SW 1271 (cell line): Measurements from ENCODE around the gene HID1.
"Not testable (repeated sequence)": the region's sequence is repeated elsewhere in the genome, so short reads cannot be mapped to it uniquely, and the experiment has no call there.

Source experiments
- DNase-seq, 2 experiments: peaks; one replicate each; lab custom pipeline; 2025; lab: John Stamatoyannopoulos, UW

The HID1 gene

DNA sequence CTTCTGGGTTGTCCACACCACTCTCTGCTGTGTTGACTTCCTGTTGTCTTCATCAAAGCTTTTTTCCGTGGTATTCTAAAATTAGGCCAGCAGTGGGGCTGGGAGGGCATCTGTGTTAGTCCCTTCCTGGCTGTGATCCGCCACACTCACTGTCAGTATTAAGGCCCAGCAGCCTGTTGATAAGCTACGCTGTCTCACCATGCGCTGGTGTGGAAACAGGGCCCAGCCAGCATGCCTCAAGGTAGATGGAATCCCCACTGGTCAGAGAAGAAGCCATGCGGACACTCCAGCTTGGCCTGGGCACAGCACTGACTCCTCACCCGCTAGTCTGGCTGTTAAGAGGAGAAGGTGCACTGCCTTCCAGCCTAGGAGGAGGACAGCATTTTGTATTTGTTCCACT lies 26.2 kb upstream of the HID1 start:
- no peak for DNase-seq

DNA sequence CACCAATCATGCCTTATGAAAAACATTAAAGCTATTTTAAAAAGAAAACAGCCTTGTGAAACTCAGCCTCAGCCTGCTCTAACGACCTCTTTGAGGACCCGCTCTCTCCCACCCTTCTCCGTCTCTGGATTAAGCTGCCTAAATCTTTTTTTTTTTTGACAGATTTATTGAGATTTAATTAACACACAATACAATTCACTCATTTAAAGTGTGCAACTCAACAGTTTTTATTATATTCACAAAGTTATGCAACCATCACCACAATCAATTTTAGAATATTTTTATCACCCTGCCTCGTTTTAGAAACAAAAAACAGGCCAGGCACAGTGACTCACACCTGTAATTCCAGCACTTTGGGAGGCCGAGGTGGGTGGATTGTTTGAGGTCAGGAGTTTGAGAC lies 23.3 kb upstream of the HID1 start:
- DNase-seq = no peak

DNA sequence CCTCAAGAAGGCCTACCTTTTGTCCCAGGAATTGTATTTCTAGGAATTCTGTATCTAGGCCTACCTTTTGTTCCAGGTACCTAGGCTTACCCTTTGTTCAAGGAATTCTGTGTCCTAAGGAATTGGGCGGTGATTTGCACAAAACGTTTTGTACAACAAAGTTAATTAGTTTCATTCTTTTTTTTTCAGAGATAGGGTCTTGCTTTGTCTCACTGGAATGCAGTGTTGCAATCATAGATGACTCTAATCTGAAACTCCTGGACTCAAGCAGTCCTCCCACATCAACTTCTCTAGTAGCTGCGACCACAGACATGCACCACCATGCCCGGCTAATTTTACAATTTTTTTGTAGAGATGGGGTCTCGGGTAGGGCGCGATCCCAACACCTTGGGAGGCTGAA lies 21.9 kb upstream of the HID1 start:
- DNase-seq = no peak

- no peak for DNase-seq
These were observed 19.7 kb upstream of the HID1 start for GRCh38 chr17:74992223-74992622.

- no peak for DNase-seq
These were observed 18.1 kb upstream of the HID1 start for GRCh38 chr17:74990581-74991105.

DNA sequence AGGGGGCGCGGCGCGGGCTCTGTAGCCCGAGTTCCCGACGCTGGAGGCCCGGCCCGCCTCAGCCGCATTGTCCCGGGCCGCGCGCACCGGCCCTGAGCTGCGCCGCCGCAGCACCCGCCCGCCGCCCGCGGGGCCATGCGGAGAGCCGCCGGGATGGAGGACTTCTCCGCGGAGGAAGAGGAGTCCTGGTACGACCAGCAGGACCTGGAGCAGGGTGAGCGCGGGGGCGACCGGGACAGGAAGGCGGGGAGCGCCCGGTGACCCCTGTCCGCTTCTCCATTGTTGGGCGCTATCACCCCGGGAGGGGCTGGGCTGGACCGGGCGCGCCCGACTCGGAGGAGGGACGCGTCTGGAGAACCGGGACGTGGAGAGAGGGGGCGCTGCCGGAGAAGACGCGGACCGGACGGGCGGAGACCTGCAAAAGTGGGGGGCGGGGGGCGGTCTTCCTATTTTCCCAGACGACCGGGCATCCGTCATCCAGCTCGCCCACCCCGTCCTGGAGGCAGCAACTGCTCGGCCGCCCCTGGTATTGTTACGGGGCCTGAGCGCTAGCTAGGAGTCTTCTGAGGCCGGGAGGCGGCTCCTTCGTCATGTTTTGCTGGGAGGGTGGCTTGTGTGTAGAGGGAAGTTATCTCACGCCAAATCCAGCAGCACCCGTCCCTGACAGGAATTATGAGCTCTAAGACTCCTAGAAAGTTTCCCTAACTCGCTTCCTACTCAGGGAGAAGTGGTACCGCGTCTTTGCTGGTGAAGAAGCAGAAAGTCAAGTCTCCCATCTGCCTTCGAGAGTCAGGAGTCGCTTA lies 15.6 kb upstream of the HID1 start:
- peak; percentile 40 to 62 for DNase-seq

- DNase-seq = peak; percentile 60 to 85
These were observed 14.9 kb upstream of the HID1 start, which contains the start of gene CDR2L for GRCh38 chr17:74987418-74987908. Gene CDR2L, plus strand, starts transcription at chr17:74987632. Its CDS starts 412 bp downstream, at chr17:74988044.

DNA sequence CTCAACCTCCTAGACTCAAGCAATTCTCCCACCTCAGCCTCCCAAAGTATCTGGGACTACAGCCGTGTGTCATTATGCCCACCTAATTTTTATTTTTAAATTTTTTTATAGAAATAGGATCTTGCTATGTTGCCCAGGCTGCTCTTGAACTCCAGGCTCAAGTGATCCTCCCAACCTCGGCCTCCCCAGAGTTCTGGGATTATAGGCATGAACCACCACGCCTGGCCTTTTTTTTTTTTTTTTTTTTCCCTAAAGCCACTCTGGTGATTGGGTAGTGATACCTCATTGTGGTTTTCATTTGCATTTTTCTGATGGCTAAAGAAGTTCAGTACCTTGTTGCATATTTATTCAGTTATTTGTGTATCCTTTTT lies 13.6 kb upstream of the HID1 start:
- no peak for DNase-seq

DNA sequence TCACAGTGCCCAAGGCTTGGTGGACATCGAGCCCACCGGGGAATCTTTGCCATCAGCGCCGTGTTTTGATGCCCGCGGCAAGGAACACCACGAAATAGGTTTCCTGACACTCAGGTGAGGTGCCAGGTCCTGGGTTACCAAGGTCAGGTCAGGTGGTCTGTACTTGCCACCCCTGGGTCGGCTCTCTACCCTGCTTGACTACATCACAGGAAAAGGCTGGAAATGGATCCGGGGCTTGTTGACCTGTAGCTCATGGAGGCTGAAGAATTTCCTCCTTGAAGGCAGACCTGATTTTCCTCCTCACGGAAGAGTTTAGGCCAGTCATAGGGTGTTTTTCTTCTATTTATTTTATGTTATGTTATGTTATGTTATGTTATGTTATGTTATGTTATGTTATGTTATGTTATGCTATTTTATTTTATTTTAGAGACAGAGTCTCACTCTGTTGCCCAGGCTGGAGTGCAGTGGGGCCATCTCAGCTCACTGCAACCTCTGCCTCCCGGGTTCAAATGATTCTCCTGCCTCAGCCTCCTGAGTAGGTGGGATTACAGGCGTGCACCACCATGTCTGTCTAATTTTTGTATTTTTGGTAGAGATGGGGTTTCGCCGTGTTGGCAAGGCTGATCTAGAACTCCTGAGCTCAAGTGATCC lies 10.2 kb upstream of the HID1 start:
- peak in 1 of 2 experiments; percentile 50 for DNase-seq

DNA sequence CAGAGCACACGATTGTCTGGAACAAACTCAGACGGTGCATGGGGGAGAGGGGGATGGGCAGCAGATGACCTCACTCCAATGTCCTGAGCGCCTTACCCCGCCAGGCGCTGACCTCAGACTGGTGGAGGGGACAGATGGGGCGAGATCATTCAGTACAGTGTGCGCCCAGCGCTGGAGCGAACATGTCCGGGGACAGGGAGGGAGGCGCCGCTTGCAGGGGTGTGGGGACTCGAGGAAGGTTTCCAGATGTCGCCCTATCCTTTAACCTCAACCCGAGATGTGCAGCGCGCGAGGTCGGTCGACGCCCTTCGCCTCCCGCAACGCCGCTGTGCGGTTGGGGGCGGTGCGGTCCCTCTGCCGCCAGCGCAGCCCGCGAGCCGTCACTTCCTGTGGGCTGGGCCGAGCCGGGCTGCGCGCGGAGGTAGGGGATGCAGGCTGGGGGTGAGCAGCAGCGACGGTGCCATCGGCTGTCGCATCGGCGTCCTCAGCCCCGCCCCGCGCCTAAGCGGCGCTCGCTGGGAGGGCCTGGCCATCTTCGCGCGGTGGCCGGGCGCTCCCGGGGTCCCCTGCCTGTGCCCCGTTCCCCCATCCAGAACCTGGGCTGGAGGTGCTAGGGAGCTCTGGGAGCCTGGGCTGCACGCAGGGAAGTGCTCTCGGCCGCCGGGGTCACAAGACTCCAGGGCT lies 9.6 kb upstream of the HID1 start:
- peak; percentile 63 to 68 for DNase-seq

DNA sequence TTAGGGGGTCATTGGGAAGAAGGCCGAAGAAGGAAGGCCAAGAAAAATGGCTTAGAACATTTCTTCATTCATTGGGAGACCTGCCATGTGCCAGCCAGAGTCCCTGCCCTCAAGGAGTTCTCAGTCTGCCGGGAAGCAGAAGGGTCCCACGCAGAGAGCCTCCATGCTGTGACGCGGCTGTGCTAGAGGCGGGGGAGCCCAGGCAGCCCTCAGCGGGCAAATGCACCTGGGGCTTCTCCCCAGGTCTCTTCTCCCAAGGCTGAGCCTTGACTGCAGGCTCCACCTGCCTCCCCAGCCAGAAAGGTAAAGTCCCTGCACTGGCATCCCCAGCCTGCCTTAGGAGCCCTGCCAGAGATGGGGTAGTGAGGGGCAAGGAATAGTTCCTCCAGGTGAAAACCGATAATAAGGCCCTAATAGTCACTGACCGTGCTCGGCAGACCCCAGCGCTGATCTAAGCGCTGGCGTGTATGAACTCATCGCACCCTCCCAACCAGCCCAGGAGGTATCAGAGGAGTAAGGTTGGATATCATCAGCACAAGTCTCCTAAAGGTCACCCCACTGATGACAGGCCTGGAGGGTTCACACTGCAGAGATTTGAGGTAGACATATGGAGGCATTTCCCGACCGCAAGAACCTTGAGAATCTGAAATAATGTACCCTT lies 8.9 kb upstream of the HID1 start:
- no peak for DNase-seq

DNA sequence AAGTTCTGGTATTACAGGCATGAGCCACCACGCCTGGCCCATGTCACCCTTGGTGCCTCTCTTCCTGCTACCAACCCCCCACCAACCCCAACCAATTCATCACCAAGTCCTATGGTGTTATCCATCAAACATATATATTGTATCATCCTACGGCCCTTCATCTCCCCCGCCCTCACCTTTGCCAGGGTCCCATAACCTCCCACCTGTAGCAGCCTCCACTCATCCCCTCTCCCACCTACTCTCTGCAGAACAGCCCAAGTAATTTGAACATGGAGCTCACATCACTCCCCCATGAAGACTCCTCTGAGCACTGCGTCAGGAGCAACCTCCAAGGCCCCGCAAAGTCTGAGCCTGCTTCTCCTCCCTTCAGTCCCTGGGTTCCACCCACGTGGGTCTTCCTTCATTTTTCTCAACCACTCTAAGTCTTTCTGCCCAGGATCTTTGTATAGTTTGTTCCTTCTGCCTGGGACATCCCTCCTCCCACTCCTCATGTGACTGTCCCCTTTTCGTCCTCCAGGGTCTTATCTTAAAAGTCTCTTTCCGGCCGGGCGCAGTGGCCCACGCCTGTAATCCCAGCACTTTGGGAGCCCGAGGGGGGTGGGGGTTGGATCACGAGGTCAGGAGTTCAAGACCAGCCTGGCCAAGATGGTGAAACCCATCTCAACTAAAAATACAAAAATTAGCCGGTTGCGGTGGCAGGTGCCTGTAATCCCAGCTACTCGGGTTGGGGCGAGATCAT lies 7.0 kb upstream of the HID1 start:
- DNase-seq = no peak

GRCh38 chr17:74978240-74978639 lies 5.7 kb upstream of the HID1 start:
- DNase-seq = no peak

DNA sequence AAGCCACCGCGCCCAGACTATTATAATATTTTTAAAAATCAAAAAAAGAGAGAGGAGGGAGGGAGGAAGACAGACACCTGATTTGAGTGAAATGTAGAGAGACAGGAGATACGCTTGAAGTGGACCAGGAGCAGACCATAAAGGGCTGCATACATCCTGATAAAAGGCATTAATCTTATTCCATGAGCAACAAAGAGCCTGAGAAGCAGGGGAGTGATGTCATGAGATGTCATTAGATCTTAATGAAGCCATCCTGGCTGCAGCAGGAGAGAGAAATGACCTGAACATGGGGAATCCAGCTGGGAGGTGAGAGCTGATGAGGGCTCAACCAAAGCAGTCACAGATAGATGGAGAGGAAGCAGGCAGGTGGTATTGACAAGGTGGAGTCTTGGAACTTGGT lies 5.2 kb upstream of the HID1 start:
- DNase-seq = no peak

GRCh38 chr17:74975943-74976342 lies 3.4 kb upstream of the HID1 start:
- no peak for DNase-seq

GRCh38 chr17:74972973-74973328 lies 392 bp upstream of the HID1 start:
- DNase-seq = no peak

- DNase-seq = no peak
These were observed 785 bp downstream of the HID1 start for GRCh38 chr17:74971842-74972106.

DNA sequence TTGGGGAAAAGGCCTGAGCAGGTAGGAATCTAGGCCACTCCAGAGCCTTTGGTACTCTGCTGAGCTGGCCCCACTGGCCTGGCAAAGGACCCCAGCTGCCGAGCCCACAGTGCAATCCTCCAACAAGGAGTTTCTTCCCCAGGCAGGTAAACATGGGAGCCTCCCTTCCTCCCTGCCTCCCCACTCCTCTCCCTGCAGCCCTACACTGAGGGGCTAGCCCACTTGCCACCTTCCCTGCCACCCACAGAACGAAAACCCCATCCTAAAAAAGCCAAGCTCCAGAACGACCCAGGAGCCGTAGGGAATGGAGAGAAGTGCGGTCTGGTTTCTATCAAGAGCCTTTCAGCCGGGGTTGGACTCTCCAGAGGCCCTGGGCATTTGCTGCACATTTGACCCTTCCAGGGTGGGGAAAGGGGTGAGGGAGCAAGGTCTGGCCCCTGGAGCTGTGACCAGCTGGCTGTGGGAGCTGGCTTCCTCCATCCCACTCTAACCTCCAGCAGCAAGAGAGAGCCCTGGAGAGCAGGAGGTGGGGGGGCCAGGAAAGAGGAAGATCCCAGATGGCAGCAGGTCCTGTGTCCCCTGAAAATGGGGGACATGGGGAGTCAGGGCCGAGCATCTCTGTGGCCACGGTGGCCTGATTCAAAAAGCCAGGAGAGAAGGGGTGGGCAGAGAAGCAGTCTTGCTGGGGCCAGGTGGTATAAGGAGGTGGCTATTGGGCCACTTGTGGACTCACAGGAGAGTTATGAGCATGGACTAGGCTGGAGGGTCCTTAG lies 1.3 kb downstream of the HID1 start:
- DNase-seq = no peak

DNA sequence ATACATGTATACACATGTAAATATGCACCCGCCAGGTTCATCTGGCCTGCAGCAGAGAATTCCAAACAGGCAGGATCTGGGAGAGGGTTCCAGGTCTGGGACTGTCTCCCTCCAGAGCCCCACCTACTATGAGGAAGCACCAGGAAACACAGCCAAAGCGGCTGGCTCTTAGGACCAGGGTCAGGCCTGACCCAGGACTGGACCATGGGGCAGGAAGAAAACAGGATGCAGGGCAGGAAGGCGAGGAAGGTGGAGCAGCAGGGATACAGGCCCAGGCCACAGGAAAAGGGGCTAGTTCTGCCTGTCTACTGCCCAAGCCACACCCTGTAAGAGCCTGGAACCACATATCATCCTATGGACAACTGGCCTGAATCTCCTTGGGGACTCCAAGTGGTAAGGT lies 2.2 kb downstream of the HID1 start:
- no peak for DNase-seq

GRCh38 chr17:74969501-74969900 lies 3.1 kb downstream of the HID1 start:
- not testable (repeated sequence) for DNase-seq

- no peak for DNase-seq
These were observed 4.2 kb downstream of the HID1 start for GRCh38 chr17:74968361-74968780.
